ENCODE results near the gene PRRT2.

The PRRT2 gene

DNA sequence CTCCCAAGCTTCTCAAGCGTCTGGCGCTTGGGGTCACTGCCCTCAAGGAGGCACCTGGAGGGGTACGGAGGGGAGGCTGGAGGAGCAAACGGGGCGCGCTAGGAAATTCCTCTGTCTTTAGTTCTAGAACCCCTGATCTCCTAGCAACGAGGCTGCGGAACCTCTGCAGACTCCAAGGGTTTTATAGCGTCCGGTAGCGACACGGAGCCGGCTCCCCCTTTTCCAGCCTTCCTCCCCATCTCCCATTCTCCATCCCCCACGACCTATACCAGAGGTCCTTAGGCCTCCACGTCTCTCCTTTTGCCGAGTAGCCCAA, 51.6 kb downstream of the PRRT2 start:
- no peak for DNase-seq

DNA sequence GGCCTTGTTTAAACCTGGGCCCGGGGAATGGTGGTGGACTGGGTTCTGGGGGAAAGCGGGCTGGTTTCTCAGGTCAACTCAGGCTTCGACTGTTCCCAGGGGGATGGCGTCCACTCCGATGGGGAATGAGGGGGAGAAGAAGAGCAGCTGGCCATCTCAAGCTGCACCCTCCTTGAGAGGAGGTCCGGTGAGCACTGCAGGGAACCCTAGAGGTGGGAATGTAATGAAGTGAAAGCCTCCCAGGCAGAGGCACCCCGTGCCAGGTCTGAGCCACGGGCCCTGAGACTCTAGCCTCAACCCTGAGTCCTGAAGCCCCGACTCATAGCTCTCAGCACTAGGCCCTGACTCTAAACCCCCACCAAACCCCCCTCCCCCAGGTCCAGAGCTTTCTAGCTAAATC, 52.2 kb downstream of the PRRT2 start:
- no peak for DNase-seq

Data from NCI-H345 (cell line).